ENCODE results near the gene THOC6. TPM values are rescaled to one million over a fixed set of nuclear protein-coding genes. Genes with fewer than 3 reads are reported as not detected.

THOC6 gene
- total RNA-seq, 6 experiments from 2014 or later: 7.7 to 15.7 (median 9.7) TPM

DNA sequence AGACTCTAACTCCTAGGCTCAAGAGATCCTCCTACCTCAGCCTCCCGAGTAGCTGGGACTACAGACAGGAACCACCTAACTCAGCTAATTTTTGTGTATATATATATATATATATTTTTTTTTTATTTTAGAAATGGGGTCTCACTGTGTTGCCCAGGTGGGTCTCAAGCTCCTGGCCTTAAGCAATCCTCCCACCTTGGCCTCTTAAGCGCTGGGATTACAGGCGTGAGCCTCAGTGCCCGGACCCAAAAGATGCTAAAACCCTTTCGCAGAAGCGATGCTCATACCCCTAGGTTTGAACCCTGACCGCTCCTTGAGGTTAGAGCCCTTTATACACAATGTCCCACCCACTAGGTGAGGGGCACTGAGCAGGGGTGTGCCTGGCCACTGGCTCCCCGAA, 13.3 kb upstream of the THOC6 start:
- intact Hi-C loops (cut with DNase I): no loop called here
- 94% methylated on average over 7 of the region's 8 CpGs for WGBS (ENCODE audit: insufficient coverage, low coverage, low lambda C conversion rate, missing lambda C conversion rate)
- TF ChIP-seq, protein P1, sequence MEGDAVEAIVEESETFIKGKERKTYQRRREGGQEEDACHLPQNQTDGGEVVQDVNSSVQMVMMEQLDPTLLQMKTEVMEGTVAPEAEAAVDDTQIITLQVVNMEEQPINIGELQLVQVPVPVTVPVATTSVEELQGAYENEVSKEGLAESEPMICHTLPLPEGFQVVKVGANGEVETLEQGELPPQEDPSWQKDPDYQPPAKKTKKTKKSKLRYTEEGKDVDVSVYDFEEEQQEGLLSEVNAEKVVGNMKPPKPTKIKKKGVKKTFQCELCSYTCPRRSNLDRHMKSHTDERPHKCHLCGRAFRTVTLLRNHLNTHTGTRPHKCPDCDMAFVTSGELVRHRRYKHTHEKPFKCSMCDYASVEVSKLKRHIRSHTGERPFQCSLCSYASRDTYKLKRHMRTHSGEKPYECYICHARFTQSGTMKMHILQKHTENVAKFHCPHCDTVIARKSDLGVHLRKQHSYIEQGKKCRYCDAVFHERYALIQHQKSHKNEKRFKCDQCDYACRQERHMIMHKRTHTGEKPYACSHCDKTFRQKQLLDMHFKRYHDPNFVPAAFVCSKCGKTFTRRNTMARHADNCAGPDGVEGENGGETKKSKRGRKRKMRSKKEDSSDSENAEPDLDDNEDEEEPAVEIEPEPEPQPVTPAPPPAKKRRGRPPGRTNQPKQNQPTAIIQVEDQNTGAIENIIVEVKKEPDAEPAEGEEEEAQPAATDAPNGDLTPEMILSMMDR (IDR thresholded peaks at IDR 0.05): no peak
- no peak for TF ChIP-seq POLR2A (IDR thresholded peaks at IDR 0.05)
- H3K4me3 ChIP-seq: no peak overlapping the region
- no peaks in the 10 kb centered on the region for H3K36me3 ChIP-seq
- H3K4me1 ChIP-seq: peaks cover 0 to 34% (median 18%) of the 10 kb centered on the region in 4 donors
- H3K27ac ChIP-seq: no peak overlapping the region
- no peak for DNase-seq
- ATAC-seq: no peak
- no peaks in the 10 kb centered on the region for H3K27me3 ChIP-seq
- no peaks in the 10 kb centered on the region for H3K9me3 ChIP-seq

DNA sequence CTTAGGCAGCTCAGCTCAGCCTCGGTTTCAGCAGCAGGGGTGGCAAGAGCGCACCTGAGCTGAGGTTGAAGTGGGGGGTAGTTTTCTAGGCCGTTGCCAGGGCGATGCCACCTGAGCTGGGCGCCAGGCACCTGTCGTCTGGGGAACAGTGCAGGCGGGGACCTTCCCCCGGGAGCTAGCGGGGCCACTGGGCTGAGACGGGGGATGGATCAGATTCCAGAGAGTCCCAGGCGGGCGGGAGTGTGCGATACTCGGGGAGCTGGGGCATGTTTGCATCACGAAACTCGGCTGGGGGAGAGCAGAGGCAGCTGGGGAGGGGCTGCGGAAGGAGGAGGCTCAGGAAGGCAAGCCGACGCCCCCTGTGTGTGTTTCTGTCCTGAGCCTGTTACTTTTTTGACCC, 11.6 kb upstream of the THOC6 start:
- TF ChIP-seq, protein P1 (IDR thresholded peaks at IDR 0.05): no peak
- no peak for TF ChIP-seq POLR2A (IDR thresholded peaks at IDR 0.05)
- H3K4me3 ChIP-seq: no peak overlapping the region
- intact Hi-C loops (cut with DNase I): no loop called here
- ATAC-seq (no peak), DNase-seq (no peak)
- H3K4me1 ChIP-seq: peaks cover 0 to 17% (median 7%) of the 10 kb centered on the region in 4 donors
- 36% methylated on average over 8 of the region's 19 CpGs for WGBS (ENCODE audit: insufficient coverage, low coverage, low lambda C conversion rate, missing lambda C conversion rate)
- no peak overlapping the region for H3K27ac ChIP-seq
- no peaks in the 10 kb centered on the region for H3K9me3 ChIP-seq
- no peaks in the 10 kb centered on the region for H3K27me3 ChIP-seq
- H3K36me3 ChIP-seq: no peaks in the 10 kb centered on the region

DNA sequence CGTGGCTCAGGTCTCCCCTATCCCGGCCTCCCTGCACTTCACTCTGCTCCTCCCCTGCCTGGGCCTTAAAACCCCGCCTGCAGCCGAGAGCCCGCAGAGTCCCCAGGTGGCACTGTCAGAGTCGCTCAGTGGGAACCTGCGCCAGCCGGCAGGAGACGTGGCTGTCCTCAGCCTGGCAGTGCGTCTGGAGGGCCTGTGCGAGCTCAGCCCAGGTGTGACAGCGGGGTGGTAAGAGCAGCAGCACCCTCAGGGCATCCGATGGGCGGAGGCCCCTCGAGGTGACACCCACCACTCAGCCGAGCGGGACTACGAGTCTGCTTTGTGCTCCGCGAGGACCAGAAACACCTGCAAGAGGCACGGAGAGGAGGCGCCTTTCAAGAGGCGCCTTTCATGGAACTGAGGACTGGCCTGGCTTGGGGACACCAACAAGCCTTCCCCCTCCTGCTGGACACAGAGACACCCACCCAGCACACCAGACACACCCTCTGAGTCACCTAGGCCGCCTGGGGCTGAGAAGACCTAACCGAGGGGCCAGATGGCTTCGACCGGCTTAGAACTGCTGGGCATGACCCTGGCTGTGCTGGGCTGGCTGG, 10.9 kb upstream of the THOC6 start, which contains the start of gene CLDN9:
Gene CLDN9 (plus strand): TSS at position 96 of the 593 bp plus-strand sequence. CDS start 440 bp downstream, at position 536.
- Histone ChIP-seq H3K36me3 (no peaks in the 10 kb centered on the region), H3K27ac (no peak within 1 kb of the TSS), H3K9me3 (no peaks in the 10 kb centered on the region), H3K27me3 (no peaks in the 10 kb centered on the region), H3K4me3 (no peak within 1 kb of the TSS), H3K4me1 (peaks cover 0 to 10% (median 4%) of the 10 kb centered on the region in 4 donors)
- DNase-seq (no peak), ATAC-seq (peak in 1 of 4 donors; percentile 5)
- WGBS (ENCODE audit: insufficient coverage, low coverage, low lambda C conversion rate, missing lambda C conversion rate): 52% methylated on average over 12 of the region's 27 CpGs
- TF ChIP-seq, protein P1 (IDR thresholded peaks at IDR 0.05): no peak
- no peak for TF ChIP-seq POLR2A (IDR thresholded peaks at IDR 0.05)
- intact Hi-C loops (cut with DNase I): no loop called here

DNA sequence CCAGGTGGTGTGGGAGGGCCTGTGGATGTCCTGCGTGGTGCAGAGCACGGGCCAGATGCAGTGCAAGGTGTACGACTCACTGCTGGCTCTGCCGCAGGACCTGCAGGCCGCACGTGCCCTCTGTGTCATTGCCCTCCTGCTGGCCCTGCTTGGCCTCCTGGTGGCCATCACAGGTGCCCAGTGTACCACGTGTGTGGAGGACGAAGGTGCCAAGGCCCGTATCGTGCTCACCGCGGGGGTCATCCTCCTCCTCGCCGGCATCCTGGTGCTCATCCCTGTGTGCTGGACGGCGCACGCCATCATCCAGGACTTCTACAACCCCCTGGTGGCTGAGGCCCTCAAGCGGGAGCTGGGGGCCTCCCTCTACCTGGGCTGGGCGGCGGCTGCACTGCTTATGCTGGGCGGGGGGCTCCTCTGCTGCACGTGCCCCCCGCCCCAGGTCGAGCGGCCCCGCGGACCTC, 10.3 kb upstream of the THOC6 start:
- Histone ChIP-seq H3K4me3 (no peak overlapping the region), H3K9me3 (no peaks in the 10 kb centered on the region), H3K27ac (no peak overlapping the region), H3K36me3 (no peaks in the 10 kb centered on the region), H3K4me1 (peaks cover 0 to 5% (median under 1%) of the 10 kb centered on the region in 4 donors), H3K27me3 (no peaks in the 10 kb centered on the region)
- TF ChIP-seq, protein P1 (IDR thresholded peaks at IDR 0.05): peak in 3 of 4 donors; percentile 19 to 36 (median 31)
- TF ChIP-seq POLR2A (IDR thresholded peaks at IDR 0.05): no peak
- WGBS (ENCODE audit: insufficient coverage, low coverage, low lambda C conversion rate, missing lambda C conversion rate): no CpG with 5 or more reads among the region's 27 CpGs
- intact Hi-C loops (cut with DNase I): no loop called here
- DNase-seq (peak; percentile 75 to 89 (median 84)), ATAC-seq (peak; percentile 79 to 95 (median 84))
